Keratinocyte (primary cell): Measurements from ENCODE around the gene ZNF81.
"Not testable (repeated sequence)": the region's sequence is repeated elsewhere in the genome, so short reads cannot be mapped to it uniquely, and the experiment has no call there.

Experiments used
- EZH2 ChIP-seq: IDR thresholded peaks from one replicate; pipeline ENCODE4 v1.6.1; 2012; ENCODE audit warnings: inconsistent platforms, mild to moderate bottlenecking, low read length, moderate library complexity
- TF ChIP-seq, protein P1 (sequence below), 3 experiments: IDR thresholded peaks in 1 of 3; conservative IDR thresholded peaks in 1 of 3; optimal IDR thresholded peaks in 1 of 3; 2 replicates in 2 of 3; 3 replicates in 1 of 3; pipeline versions ENCODE3 to v1.5.1; 2011; ENCODE audit warnings: low read length in 3 of 3, mild to moderate bottlenecking in 3 of 3, moderate library complexity in 2 of 3, control low read depth in 1 of 3, inconsistent platforms in 1 of 3; ENCODE audit not compliant: insufficient read depth in 2 of 3; ENCODE audit errors: extremely low read depth in 1 of 3

- TF ChIP-seq, protein P1, sequence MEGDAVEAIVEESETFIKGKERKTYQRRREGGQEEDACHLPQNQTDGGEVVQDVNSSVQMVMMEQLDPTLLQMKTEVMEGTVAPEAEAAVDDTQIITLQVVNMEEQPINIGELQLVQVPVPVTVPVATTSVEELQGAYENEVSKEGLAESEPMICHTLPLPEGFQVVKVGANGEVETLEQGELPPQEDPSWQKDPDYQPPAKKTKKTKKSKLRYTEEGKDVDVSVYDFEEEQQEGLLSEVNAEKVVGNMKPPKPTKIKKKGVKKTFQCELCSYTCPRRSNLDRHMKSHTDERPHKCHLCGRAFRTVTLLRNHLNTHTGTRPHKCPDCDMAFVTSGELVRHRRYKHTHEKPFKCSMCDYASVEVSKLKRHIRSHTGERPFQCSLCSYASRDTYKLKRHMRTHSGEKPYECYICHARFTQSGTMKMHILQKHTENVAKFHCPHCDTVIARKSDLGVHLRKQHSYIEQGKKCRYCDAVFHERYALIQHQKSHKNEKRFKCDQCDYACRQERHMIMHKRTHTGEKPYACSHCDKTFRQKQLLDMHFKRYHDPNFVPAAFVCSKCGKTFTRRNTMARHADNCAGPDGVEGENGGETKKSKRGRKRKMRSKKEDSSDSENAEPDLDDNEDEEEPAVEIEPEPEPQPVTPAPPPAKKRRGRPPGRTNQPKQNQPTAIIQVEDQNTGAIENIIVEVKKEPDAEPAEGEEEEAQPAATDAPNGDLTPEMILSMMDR (optimal IDR thresholded peaks at IDR 0.05 in 1 of 3, IDR thresholded peaks at IDR 0.05 in 1 of 3, conservative IDR thresholded peaks at IDR 0.05 in 1 of 3; ENCODE audit: extremely low read depth in 1 of 3, insufficient read depth in 2 of 3, low read length in 3 of 3): not testable (repeated sequence)
- not testable (repeated sequence) for TF ChIP-seq EZH2
Measured at GRCh38 chrX:47806415-47807271, 30.1 kb upstream of the ZNF81 start.
